Motor neuron (in vitro differentiated cells): Measurements from ENCODE around the gene PRELID1. TPM values are rescaled to one million over a fixed set of nuclear protein-coding genes. Genes with fewer than 3 reads are reported as not detected.

ENCODE experiments used
- ATAC-seq, 8 experiments: fragments of 200-7000 bp; cut with Tn5 transposase; replicated peaks in 6 of 8; 2 replicates each; pipeline ENCODE4 v1.8.0; 2021; ENCODE audit warnings: mild to moderate bottlenecking in 8 of 8, moderate library complexity in 8 of 8
- H3K27ac ChIP-seq, 2 donors: fragments of 250-450 bp; sonication (Bioruptor Pico); 2 replicates each; pipeline ENCODE4 v1.9.0; 2021; ENCODE audit warnings: antibody characterized with exemption in 2 of 2, mild to moderate bottlenecking in 2 of 2, moderate library complexity in 1 of 2
- H3K4me1 ChIP-seq, 2 donors: fragments of 250-450 bp; sonication (Bioruptor Pico); replicated peaks in 1 of 2; 2 replicates each; pipeline ENCODE4 v1.6.1; 2021; ENCODE audit warnings: antibody characterized with exemption in 2 of 2, mild to moderate bottlenecking in 2 of 2, moderate library complexity in 1 of 2
- H3K4me3 ChIP-seq, 5 donors: fragments of 250-450 bp; sonication (Bioruptor Pico); 2 replicates each; pipeline ENCODE4 v1.9.0; 2021; ENCODE audit warnings: antibody characterized with exemption in 5 of 5, mild to moderate bottlenecking in 5 of 5, moderate library complexity in 4 of 5
- WGBS, 10 experiments: fragments of 450-650 bp; shearing (Covaris generic); methylation state at CpG; one replicate each; pipeline ENCODE4 v1.0.0; 2022; 5-methylcytosine and 5-hydroxymethylcytosine counted together
- in situ Hi-C, 9 experiments: fragments of 400-800 bp; cut with MboI; loops; one replicate each; pipeline ENCODE4 v1.15.0; 2021; ENCODE audit warnings: low sequenced_read_pairs in 9 of 9, low pct_unique_long_range_greater_than_20kb in 2 of 9; ENCODE audit not compliant: unreplicated experiment in 9 of 9
- total RNA-seq, 8 experiments: library from RNA; unstranded; fragments of 300-600 nt; gene quantifications; 2 replicates each; pipeline versions ENCODE4 v1.2.3 to v1.2.4, GENCODE V29; 2022

The PRELID1 gene
- total RNA-seq, 8 experiments from 2014 or later: 64.9 to 154 (median 93.2) TPM

GRCh38 chr5:177327539-177328522, 24.2 kb downstream of the PRELID1 start:
- in situ Hi-C loops: no loop called here

GRCh38 chr5:177328545-177329231, 25.1 kb downstream of the PRELID1 start:
- Histone ChIP-seq H3K27ac (no peak overlapping the region), H3K4me3 (no peak overlapping the region), H3K4me1 (peaks cover 2 to 7% of the 10 kb centered on the region in 2 donors)
- in situ Hi-C loops: no loop called here
- ATAC-seq: no peak
- whole genome bisulfite sequencing, 10 experiments: 73 to 100% (median 96%) methylated on average over 1 to 9 of the region's 19 CpGs; no CpG with 5 or more reads in 3 of the 10 experiments

More at GRCh38 chr5:177327539-177328522, 24.2 kb downstream of the PRELID1 start:
- H3K27ac ChIP-seq: no peak overlapping the region
- 42 to 100% (median 84%) methylated on average over 1 to 12 of the region's 28 CpGs; no CpG with 5 or more reads in 3 of the 10 experiments for WGBS, 10 experiments
- no peak overlapping the region for H3K4me3 ChIP-seq
- ATAC-seq: peak in 6 of 8 experiments; percentile 15 to 98 (median 72)
- H3K4me1 ChIP-seq: peaks cover 2 to 7% of the 10 kb centered on the region in 2 donors

- 85 to 100% (median 98%) methylated on average over 1 to 5 of the region's 6 CpGs; no CpG with 5 or more reads in 4 of the 10 experiments for WGBS, 10 experiments
- in situ Hi-C loops: no loop called here
- no peak for ATAC-seq
- Histone ChIP-seq H3K4me3 (no peak overlapping the region), H3K27ac (no peak overlapping the region), H3K4me1 (peaks cover 2 to 7% of the 10 kb centered on the region in 2 donors)
Observed at GRCh38 chr5:177329883-177330282, 26.3 kb downstream of the PRELID1 start.

- ATAC-seq: no peak
- no peaks in the 10 kb centered on the region for H3K4me1 ChIP-seq
- 91 to 100% (median 96%) methylated on average over 1 to 10 of the region's 27 CpGs; no CpG with 5 or more reads in 5 of the 10 experiments for WGBS, 10 experiments
- H3K27ac ChIP-seq: no peak overlapping the region
- no peak overlapping the region for H3K4me3 ChIP-seq
- in situ Hi-C loops: no loop called here
Observed at GRCh38 chr5:177330991-177331842, 27.6 kb downstream of the PRELID1 start.

GRCh38 chr5:177332031-177332895, 28.7 kb downstream of the PRELID1 start:
- Histone ChIP-seq H3K27ac (no peak overlapping the region), H3K4me1 (no peaks in the 10 kb centered on the region), H3K4me3 (no peak overlapping the region)
- WGBS, 10 experiments: 83 to 100% (median 95%) methylated on average over 2 to 10 of the region's 35 CpGs; no CpG with 5 or more reads in 4 of the 10 experiments
- in situ Hi-C loops: no loop called here
- no peak for ATAC-seq

- 91 to 100% (median 98%) methylated on average over 1 to 7 of the region's 13 CpGs; no CpG with 5 or more reads in 6 of the 10 experiments for WGBS, 10 experiments
- Histone ChIP-seq H3K4me1 (no peaks in the 10 kb centered on the region), H3K4me3 (no peak overlapping the region), H3K27ac (no peak overlapping the region)
- in situ Hi-C loops: no loop called here
- no peak for ATAC-seq
Observed at GRCh38 chr5:177332896-177333260, 29.3 kb downstream of the PRELID1 start.

- Histone ChIP-seq H3K4me3 (no peak overlapping the region), H3K4me1 (no peaks in the 10 kb centered on the region), H3K27ac (peak overlapping the region in 1 of 2 donors; percentile 74)
- in situ Hi-C loops: no loop called here
- 81 to 100% (median 94%) methylated on average over 2 to 8 of the region's 16 CpGs; no CpG with 5 or more reads in 4 of the 10 experiments for WGBS, 10 experiments
- ATAC-seq: peak in 3 of 8 experiments; percentile 2 to 8 (median 4)
Observed at GRCh38 chr5:177333420-177334154, 30.0 kb downstream of the PRELID1 start.

- no peak overlapping the region for H3K4me3 ChIP-seq
- H3K27ac ChIP-seq: peak overlapping the region in 1 of 2 donors; percentile 74
- H3K4me1 ChIP-seq: no peaks in the 10 kb centered on the region
- WGBS, 10 experiments: 80 to 100% (median 84%) methylated on average over 1 to 11 of the region's 15 CpGs; no CpG with 5 or more reads in 3 of the 10 experiments
- peak in 7 of 8 experiments; percentile 49 to 93 (median 88) for ATAC-seq
- in situ Hi-C loops: no loop called here
Observed at GRCh38 chr5:177334155-177334551, 30.6 kb downstream of the PRELID1 start.

- WGBS, 10 experiments: 20 to 89% (median 72%) methylated on average over 1 to 6 of the region's 21 CpGs; no CpG with 5 or more reads in 4 of the 10 experiments
- Histone ChIP-seq H3K27ac (peak overlapping the region; percentile 29 to 74), H3K4me1 (no peaks in the 10 kb centered on the region), H3K4me3 (no peak overlapping the region)
- ATAC-seq: peak in 5 of 8 experiments; percentile 18 to 65 (median 59)
- in situ Hi-C loops: no loop called here
Observed at GRCh38 chr5:177334781-177335700, 31.4 kb downstream of the PRELID1 start.

- in situ Hi-C loops: no loop called here
Observed at GRCh38 chr5:177335701-177336065, 32.1 kb downstream of the PRELID1 start.

More at GRCh38 chr5:177335701-177336065, 32.1 kb downstream of the PRELID1 start:
- no peaks in the 10 kb centered on the region for H3K4me1 ChIP-seq
- no peak overlapping the region for H3K27ac ChIP-seq
- WGBS, 10 experiments: 83 to 100% (median 100%) methylated on average over 1 to 2 of the region's 7 CpGs; no CpG with 5 or more reads in 7 of the 10 experiments
- no peak overlapping the region for H3K4me3 ChIP-seq
- ATAC-seq: no peak
